Right lobe of liver (tissue), 4 donors: Measurements from ENCODE around the gene NOA1.

Source experiments
- CTCF ChIP-seq, 4 donors: fragments of 200-600 bp in 3 of 4; fragments of 450-650 bp in 1 of 4; IDR thresholded peaks; one replicate each; pipeline versions ENCODE4 v1.5.1 to v1.8.0; 2016 to 2022; ENCODE audit warnings: antibody characterized with exemption in 4 of 4, mild to moderate bottlenecking in 2 of 4
- POLR2A ChIP-seq: fragments of 450-650 bp; IDR thresholded peaks from one replicate; pipeline ENCODE4 v1.6.1; 2017; ENCODE audit warnings: antibody characterized with exemption, mild to moderate bottlenecking
- donor health status: DM: no; HTN: no; CAD: no.
- donor health status: DM: no; HTN: no; CAD: no.
- donor health status: DM: no; HTN: yes; CAD: no.

GRCh38 chr4:56976283-56976836 is 1.0 kb downstream of the NOA1 start:
- TF ChIP-seq CTCF (IDR thresholded peaks at IDR 0.05) (no peak), POLR2A (no peak)
